Pancreas (tissue), 10 donors: Measurements from ENCODE around the gene DUOXA2. TPM values are rescaled to one million over a fixed set of nuclear protein-coding genes. Genes with fewer than 3 reads are reported as not detected.
A peak's percentile ranks its signal among the peaks of the same experiment; 100 is the strongest.

ENCODE experiments used
- ATAC-seq, 4 donors: fragments of 200-7000 bp; cut with Tn5 transposase; one replicate each; pipeline versions ENCODE4 v1.8.0 to v1.9.1; 2020; ENCODE audit warnings: mild to moderate bottlenecking in 4 of 4, moderate library complexity in 4 of 4
- DNase-seq, 6 donors: peaks; one replicate each; pipeline ENCODE4 v3.0.0-alpha.2; 2020
- FAIRE-seq: peaks from 2 replicates; lab custom pipeline; 2012; peaks lifted over from hg19 to GRCh38; lab: Jason Lieb, UNC
- H3K27ac ChIP-seq, 4 donors: fragments of 200-600 bp; sonication (generic); 1 replicate in 3 of 4; 2 replicates in 1 of 4; pipeline versions ENCODE4 v1.5.0 to v1.8.0; 2020
- H3K27me3 ChIP-seq, 4 donors: fragments of 200-600 bp; one replicate each; pipeline ENCODE4 v1.8.0; 2021
- H3K36me3 ChIP-seq, 3 donors: fragments of 200-600 bp; sonication (generic) in 1 of 3; one replicate each; pipeline versions ENCODE4 v1.5.0 to v1.8.0; 2020 to 2021
- H3K4me1 ChIP-seq, 3 donors: fragments of 200-600 bp; one replicate each; pipeline ENCODE4 v1.8.0; 2021
- H3K4me3 ChIP-seq, 4 donors: fragments of 200-600 bp; sonication (generic) in 2 of 4; one replicate each; pipeline versions ENCODE4 v1.5.0 to v1.8.0; 2020 to 2021
- H3K9me3 ChIP-seq, 4 donors: fragments of 200-600 bp; one replicate each; pipeline ENCODE4 v1.8.0; 2021
- WGBS, 2 donors: extraction: QIAGEN DNeasy Blood & Tissue Kit; methylation state at CpG; one replicate each; pipeline ENCODE4 v1.1.7; 2013; 5-methylcytosine and 5-hydroxymethylcytosine counted together
- intact Hi-C, 3 donors: fragments of 100-400 bp; cut with DNase I; formaldehyde crosslinking; loops; one replicate each; pipeline versions ENCODE4 v1.11.1 to v1.14.2; 2022
- polyA plus RNA-seq, 2 donors: library from polyadenylated mRNA; stranded (reverse); fragments of 200-250 nt; gene quantifications; one replicate each; pipeline ENCODE4 v1.2.3, GENCODE V29; 2013
- total RNA-seq, 6 donors: library from RNA; stranded (reverse); fragmentation: NEBNext Ultra II Directional in 4 of 6; extraction: Animal tissue kit (Norgen Biotek cat#: 25700) in 4 of 6; gene quantifications; one replicate each; pipeline versions ENCODE4 v1.2.1 to v1.2.4, GENCODE V29; 2021 to 2023
- TF ChIP-seq, protein P1 (sequence below), 4 donors: fragments of 200-600 bp; sonication (generic) in 3 of 4; IDR thresholded peaks; one replicate each; pipeline versions ENCODE4 v1.5.0 to v1.8.0; 2021; ENCODE audit warnings: antibody characterized with exemption in 4 of 4
- donor health status: healthy with polysubstance abuse.
- donor health status: DM: no; HTN: no; CAD: no; lungs with moderate emphysema.
- donor health status: DM: no; HTN: no; CAD: no.
- donor health status: control.
- donor health status: control.
- donor health status: Bipolar disorder and iron deficiency.
- donor health status: DM: yes; HTN: yes; CAD: no.
- donor health status: DM: no; HTN: no; CAD: no.
- donor health status: DM: no; HTN: no; CAD: no.
- donor health status: DM: yes; HTN: yes; CAD: no.

Gene DUOXA2
- total and polyA plus RNA-seq, 8 donors: 0.16 to 17.0 (median 0.43) TPM; not detected in 3

GRCh38 chr15:45094358-45094730 lies 19.8 kb upstream of the DUOXA2 start:
- DNase-seq (peak in 1 of 6 donors; percentile 41), FAIRE-seq (no peak), ATAC-seq (peak in 1 of 4 donors; percentile 61)
- Histone ChIP-seq H3K9me3 (no peaks in the 10 kb centered on the region), H3K36me3 (no peaks in the 10 kb centered on the region), H3K4me1 (no peaks in the 10 kb centered on the region), H3K4me3 (no peak overlapping the region), H3K27ac (no peak overlapping the region), H3K27me3 (no peaks in the 10 kb centered on the region)
- 79 to 81% methylated on average over 9 of the region's 9 CpGs for WGBS, 2 donors
- intact Hi-C loops: no loop called here
- TF ChIP-seq, protein P1, sequence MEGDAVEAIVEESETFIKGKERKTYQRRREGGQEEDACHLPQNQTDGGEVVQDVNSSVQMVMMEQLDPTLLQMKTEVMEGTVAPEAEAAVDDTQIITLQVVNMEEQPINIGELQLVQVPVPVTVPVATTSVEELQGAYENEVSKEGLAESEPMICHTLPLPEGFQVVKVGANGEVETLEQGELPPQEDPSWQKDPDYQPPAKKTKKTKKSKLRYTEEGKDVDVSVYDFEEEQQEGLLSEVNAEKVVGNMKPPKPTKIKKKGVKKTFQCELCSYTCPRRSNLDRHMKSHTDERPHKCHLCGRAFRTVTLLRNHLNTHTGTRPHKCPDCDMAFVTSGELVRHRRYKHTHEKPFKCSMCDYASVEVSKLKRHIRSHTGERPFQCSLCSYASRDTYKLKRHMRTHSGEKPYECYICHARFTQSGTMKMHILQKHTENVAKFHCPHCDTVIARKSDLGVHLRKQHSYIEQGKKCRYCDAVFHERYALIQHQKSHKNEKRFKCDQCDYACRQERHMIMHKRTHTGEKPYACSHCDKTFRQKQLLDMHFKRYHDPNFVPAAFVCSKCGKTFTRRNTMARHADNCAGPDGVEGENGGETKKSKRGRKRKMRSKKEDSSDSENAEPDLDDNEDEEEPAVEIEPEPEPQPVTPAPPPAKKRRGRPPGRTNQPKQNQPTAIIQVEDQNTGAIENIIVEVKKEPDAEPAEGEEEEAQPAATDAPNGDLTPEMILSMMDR (IDR thresholded peaks at IDR 0.05): no peak

DNA sequence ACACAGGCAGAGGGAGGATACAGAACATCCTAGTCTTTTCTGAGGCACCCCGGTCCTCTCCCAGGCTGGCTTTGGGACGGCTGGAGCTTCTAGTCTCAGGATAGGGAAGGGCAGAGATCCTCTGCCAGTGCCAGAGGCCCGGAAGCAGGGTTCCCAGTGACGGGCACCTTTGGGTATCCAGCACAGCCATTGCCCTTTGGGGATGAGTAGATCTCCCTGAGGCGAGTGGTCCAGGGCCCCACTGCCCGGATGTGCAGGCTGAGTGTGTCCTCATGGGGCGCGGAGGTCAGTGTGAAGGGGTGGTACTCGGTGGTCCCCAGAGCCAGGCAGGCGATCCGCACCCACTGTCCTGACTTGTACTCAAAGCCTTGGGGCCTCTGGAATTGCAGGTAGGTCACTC lies 18.5 kb upstream of the DUOXA2 start:
- DNase-seq: no peak
- no peak overlapping the region for H3K27ac ChIP-seq
- ATAC-seq: no peak

DNA sequence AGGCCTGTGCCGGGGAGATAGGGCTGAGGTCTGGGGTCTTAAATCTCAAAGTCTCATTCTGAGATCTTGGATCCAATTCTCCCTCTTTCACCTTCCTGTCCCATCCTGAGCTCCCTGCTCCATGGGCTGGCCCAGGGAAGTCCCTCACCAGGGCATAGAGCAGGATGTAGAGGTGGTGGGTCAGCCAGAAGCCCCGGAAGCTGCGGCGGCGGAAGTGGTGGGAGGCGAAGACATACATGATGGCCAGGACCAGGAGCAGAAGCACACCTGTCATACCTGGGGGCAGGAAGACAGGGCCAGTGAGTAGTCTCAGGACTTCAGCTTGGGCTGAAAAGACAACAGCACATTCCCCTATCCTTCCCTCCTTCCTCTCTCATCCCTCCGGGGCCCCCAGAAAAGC lies 16.7 kb upstream of the DUOXA2 start:
- no peaks in the 10 kb centered on the region for H3K36me3 ChIP-seq

More for the DNA sequence above, 18.5 kb upstream of the DUOXA2 start:
- intact Hi-C loops: no loop called here
- WGBS, 2 donors: 84 to 92% methylated on average over 11 of the region's 11 CpGs
- no peaks in the 10 kb centered on the region for H3K9me3 ChIP-seq
- H3K4me3 ChIP-seq: no peak overlapping the region
- no peaks in the 10 kb centered on the region for H3K27me3 ChIP-seq
- TF ChIP-seq, protein P1 (IDR thresholded peaks at IDR 0.05): no peak
- FAIRE-seq: no peak
- H3K36me3 ChIP-seq: no peaks in the 10 kb centered on the region
- H3K4me1 ChIP-seq: no peaks in the 10 kb centered on the region

GRCh38 chr15:45099549-45100165 lies 14.5 kb upstream of the DUOXA2 start:
- no peaks in the 10 kb centered on the region for H3K27me3 ChIP-seq
- TF ChIP-seq, protein P1 (IDR thresholded peaks at IDR 0.05): no peak
- H3K9me3 ChIP-seq: no peaks in the 10 kb centered on the region
- intact Hi-C loops: no loop called here
- no peak overlapping the region for H3K4me3 ChIP-seq
- H3K27ac ChIP-seq: no peak overlapping the region
- WGBS, 2 donors: 78 to 83% methylated on average over 23 of the region's 23 CpGs
- DNase-seq: no peak
- no peak for FAIRE-seq
- H3K36me3 ChIP-seq: no peaks in the 10 kb centered on the region
- no peak for ATAC-seq
- no peaks in the 10 kb centered on the region for H3K4me1 ChIP-seq

More for the DNA sequence above, 16.7 kb upstream of the DUOXA2 start:
- H3K4me3 ChIP-seq: no peak overlapping the region
- intact Hi-C loops: no loop called here
- no peaks in the 10 kb centered on the region for H3K9me3 ChIP-seq
- 90 to 99% methylated on average over 7 of the region's 7 CpGs for WGBS, 2 donors
- H3K4me1 ChIP-seq: no peaks in the 10 kb centered on the region
- H3K27me3 ChIP-seq: no peaks in the 10 kb centered on the region
- no peak for ATAC-seq
- no peak for DNase-seq
- no peak overlapping the region for H3K27ac ChIP-seq
- FAIRE-seq: no peak
- TF ChIP-seq, protein P1 (IDR thresholded peaks at IDR 0.05): no peak

- Histone ChIP-seq H3K9me3 (no peaks in the 10 kb centered on the region), H3K27me3 (no peaks in the 10 kb centered on the region), H3K4me1 (no peaks in the 10 kb centered on the region), H3K4me3 (no peak overlapping the region), H3K36me3 (no peaks in the 10 kb centered on the region), H3K27ac (no peak overlapping the region)
- 74 to 76% methylated on average over 7 of the region's 7 CpGs for WGBS, 2 donors
- intact Hi-C loops: no loop called here
- TF ChIP-seq, protein P1 (IDR thresholded peaks at IDR 0.05): no peak
- no peak for ATAC-seq
- FAIRE-seq: no peak
- DNase-seq: no peak
Observed at GRCh38 chr15:45100884-45101625, 13.1 kb upstream of the DUOXA2 start.
